ENCODE results near the gene CSTB.

GRCh38 chr21:43779660-43780059 is 3.6 kb upstream of the CSTB start:
- no peak for TF ChIP-seq CTCF (conservative IDR thresholded peaks at IDR 0.05; ENCODE audit: low read length)
- no peak for TF ChIP-seq EZH2phosphoT487 (IDR thresholded peaks at IDR 0.05; ENCODE audit: borderline replicate concordance)

All from Loucy (cell line).